Uterus (tissue), 2 donors: ENCODE measurements around the gene CC2D2B.

Experiments
- CTCF ChIP-seq, 4 experiments: fragments of 200-600 bp in 2 of 4; fragments of 450-650 bp in 2 of 4; sonication (generic) in 2 of 4; IDR thresholded peaks; one replicate each; pipeline ENCODE4 v1.5.1; 2016 to 2019; ENCODE audit warnings: antibody characterized with exemption in 4 of 4, mild to moderate bottlenecking in 2 of 4, moderate library complexity in 1 of 4
- POLR2A ChIP-seq, 2 donors: fragments of 450-650 bp; IDR thresholded peaks; one replicate each; pipeline ENCODE4 v1.6.1; 2016; ENCODE audit warnings: antibody characterized with exemption in 2 of 2, mild to moderate bottlenecking in 1 of 2, moderate library complexity in 1 of 2

GRCh38 chr10:95866467-95866842 lies 41.3 kb upstream of the CC2D2B start:
- TF ChIP-seq CTCF (IDR thresholded peaks at IDR 0.05) (no peak), POLR2A (IDR thresholded peaks at IDR 0.05) (no peak)
